H1 (cell line): ENCODE measurements around the gene SPSB3. TPM values are rescaled to one million over a fixed set of nuclear protein-coding genes. Genes with fewer than 3 reads are reported as not detected.

Source experiments
- CHD2 ChIP-seq: IDR thresholded peaks from 2 replicates; pipeline ENCODE4 v1.6.1; 2012; ENCODE audit warnings: low read length, improper control_type of control experiment
- CTCF ChIP-seq, 3 experiments: IDR thresholded peaks; 1 replicate in 2 of 3; 2 replicates in 1 of 3; pipeline versions ENCODE4 v1.5.1 to v1.6.1; 2011; ENCODE audit warnings: low read length in 3 of 3, mild to moderate bottlenecking in 3 of 3, inconsistent platforms in 2 of 3, low read depth in 1 of 3, moderate library complexity in 1 of 3; ENCODE audit not compliant: insufficient read depth in 1 of 3; ENCODE audit errors: control extremely low read depth in 1 of 3
- FOSL1 ChIP-seq: IDR thresholded peaks from 2 replicates; pipeline ENCODE4 v1.6.1; 2011; ENCODE audit warnings: mild to moderate bottlenecking, low read depth, low read length, moderate library complexity; ENCODE audit not compliant: insufficient read depth
- RNF2 ChIP-seq: fragments of 200-900, 300-1000 bp; sonication (generic); IDR thresholded peaks from 2 replicates; pipeline ENCODE4 v1.7.1; 2016; ENCODE audit warnings: borderline replicate concordance, low read depth, mild to moderate bottlenecking, antibody characterized with exemption, low read length; ENCODE audit not compliant: poor library complexity, severe bottlenecking; ENCODE audit errors: missing control alignments
- TAF7 ChIP-seq: optimal IDR thresholded peaks from 2 replicates; pipeline ENCODE3; 2011; ENCODE audit warnings: low read depth, mild to moderate bottlenecking, inconsistent platforms, low read length, moderate library complexity, borderline replicate concordance
- polyA plus RNA-seq, 7 experiments: library from polyadenylated mRNA; depleted of rRNA in 3 of 7; stranded (reverse) in 5 of 7; unstranded in 2 of 7; fragments of >200 nt in 5 of 7; fragments of 200-250 nt in 2 of 7; gene quantifications; 1 replicate in 5 of 7; 2 replicates in 1 of 7; 4 replicates in 1 of 7; pipeline versions ENCODE4 v1.2.1 to v1.2.3, GENCODE V29; 2011 to 2013; ENCODE audit warnings: missing spikeins in 2 of 7, mixed read lengths in 2 of 7
- total RNA-seq: library from RNA; stranded (reverse); fragmentation: NEBNext Ultra II Directional; extraction: Animal tissue kit (Norgen Biotek cat#: 25700); gene quantifications from 2 replicates; pipeline ENCODE4 v1.2.1, GENCODE V29; 2021

SPSB3 gene
- total and polyA plus RNA-seq, 2 of the 8 experiments (the other 6 are each of a cell fraction or from before 2014, with no cell fraction given) = 22.5 to 37.8 TPM

GRCh38 chr16:1815461-1815860, 33.1 kb upstream of the SPSB3 start (continued):
- no peak for TF ChIP-seq RNF2
- TF ChIP-seq CHD2 = no peak
- no peak for TF ChIP-seq TAF7
- TF ChIP-seq CTCF (IDR thresholded peaks at IDR 0.05; ENCODE audit: control extremely low read depth in 1 of 3, insufficient read depth in 1 of 3, low read depth in 1 of 3, low read length in 3 of 3) = no peak
- TF ChIP-seq FOSL1 = no peak
